GM04503 (cell line): ENCODE results near the gene EIF2A.
"Not testable (repeated sequence)": the region's sequence is repeated elsewhere in the genome, so short reads cannot be mapped to it uniquely, and the experiment has no call there.

Experiments used
- DNase-seq: peaks from one replicate; pipeline ENCODE4 v3.0.0-alpha.2; 2012; ENCODE audit warnings: low read depth

EIF2A gene

GRCh38 chr3:150602426-150603152 is 56.0 kb downstream of the EIF2A start:
- DNase-seq: no peak

- DNase-seq: peak; percentile 76
Measured at GRCh38 chr3:150603153-150603979, 56.8 kb downstream of the EIF2A start, which contains the start of gene SELENOT. SELENOT (plus strand) TSS chr3:150603321; CDS start chr3:150603363, 42 bp downstream.

GRCh38 chr3:150603980-150604319 is 57.4 kb downstream of the EIF2A start:
- no peak for DNase-seq

GRCh38 chr3:150605998-150606641 is 59.5 kb downstream of the EIF2A start:
- no peak for DNase-seq

- DNase-seq: no peak
Measured at GRCh38 chr3:150607267-150608065, 60.9 kb downstream of the EIF2A start.

- DNase-seq: no peak
Measured at GRCh38 chr3:150609988-150610387, 63.4 kb downstream of the EIF2A start.

GRCh38 chr3:150610785-150611184 is 64.2 kb downstream of the EIF2A start:
- DNase-seq: no peak

- DNase-seq: no peak
Measured at GRCh38 chr3:150611666-150612065, 65.1 kb downstream of the EIF2A start.

- DNase-seq: no peak
Measured at GRCh38 chr3:150612494-150612893, 65.9 kb downstream of the EIF2A start.

GRCh38 chr3:150613034-150613433 is 66.4 kb downstream of the EIF2A start:
- no peak for DNase-seq

- no peak for DNase-seq
Measured at GRCh38 chr3:150613709-150614480, 67.3 kb downstream of the EIF2A start.

- no peak for DNase-seq
Measured at GRCh38 chr3:150620002-150620689, 73.6 kb downstream of the EIF2A start.

- not testable (repeated sequence) for DNase-seq
Measured at GRCh38 chr3:150622955-150623354, 76.4 kb downstream of the EIF2A start.

- no peak for DNase-seq
Measured at GRCh38 chr3:150623945-150624344, 77.4 kb downstream of the EIF2A start.

GRCh38 chr3:150626148-150626930 is 79.8 kb downstream of the EIF2A start:
- DNase-seq: no peak

GRCh38 chr3:150627557-150627956 is 81.0 kb downstream of the EIF2A start:
- DNase-seq: no peak

- DNase-seq: no peak
Measured at GRCh38 chr3:150631515-150632221, 85.1 kb downstream of the EIF2A start.

- DNase-seq: no peak
Measured at GRCh38 chr3:150635076-150635475, 88.5 kb downstream of the EIF2A start.

- no peak for DNase-seq
Measured at GRCh38 chr3:150635526-150635925, 88.9 kb downstream of the EIF2A start.
